Measurements from ENCODE around the gene MTHFSD.

The MTHFSD gene

GRCh38 chr16:86517652-86518258, 37.3 kb downstream of the MTHFSD start:
- no peak overlapping the region for H3K4me3 ChIP-seq (ENCODE audit: control insufficient read depth, low read depth, low read length)
- peak; percentile 85 for TF ChIP-seq CTCF (conservative IDR thresholded peaks at IDR 0.05; ENCODE audit: control insufficient read depth, insufficient read depth, low read depth, low read length)
- peak; percentile 64 for DNase-seq (ENCODE audit: low read depth)

- H3K4me3 ChIP-seq (ENCODE audit: control insufficient read depth, low read depth, low read length) = no peak overlapping the region
- no peak for TF ChIP-seq CTCF (conservative IDR thresholded peaks at IDR 0.05; ENCODE audit: control insufficient read depth, insufficient read depth, low read depth, low read length)
- no peak for DNase-seq (ENCODE audit: low read depth)
These were observed 38.0 kb downstream of the MTHFSD start for GRCh38 chr16:86517033-86517432.

GRCh38 chr16:86516623-86517003, 38.4 kb downstream of the MTHFSD start:
- DNase-seq (ENCODE audit: low read depth) = no peak
- no peak for TF ChIP-seq CTCF (conservative IDR thresholded peaks at IDR 0.05; ENCODE audit: control insufficient read depth, insufficient read depth, low read depth, low read length)
- H3K4me3 ChIP-seq (ENCODE audit: control insufficient read depth, low read depth, low read length) = no peak overlapping the region

DNA sequence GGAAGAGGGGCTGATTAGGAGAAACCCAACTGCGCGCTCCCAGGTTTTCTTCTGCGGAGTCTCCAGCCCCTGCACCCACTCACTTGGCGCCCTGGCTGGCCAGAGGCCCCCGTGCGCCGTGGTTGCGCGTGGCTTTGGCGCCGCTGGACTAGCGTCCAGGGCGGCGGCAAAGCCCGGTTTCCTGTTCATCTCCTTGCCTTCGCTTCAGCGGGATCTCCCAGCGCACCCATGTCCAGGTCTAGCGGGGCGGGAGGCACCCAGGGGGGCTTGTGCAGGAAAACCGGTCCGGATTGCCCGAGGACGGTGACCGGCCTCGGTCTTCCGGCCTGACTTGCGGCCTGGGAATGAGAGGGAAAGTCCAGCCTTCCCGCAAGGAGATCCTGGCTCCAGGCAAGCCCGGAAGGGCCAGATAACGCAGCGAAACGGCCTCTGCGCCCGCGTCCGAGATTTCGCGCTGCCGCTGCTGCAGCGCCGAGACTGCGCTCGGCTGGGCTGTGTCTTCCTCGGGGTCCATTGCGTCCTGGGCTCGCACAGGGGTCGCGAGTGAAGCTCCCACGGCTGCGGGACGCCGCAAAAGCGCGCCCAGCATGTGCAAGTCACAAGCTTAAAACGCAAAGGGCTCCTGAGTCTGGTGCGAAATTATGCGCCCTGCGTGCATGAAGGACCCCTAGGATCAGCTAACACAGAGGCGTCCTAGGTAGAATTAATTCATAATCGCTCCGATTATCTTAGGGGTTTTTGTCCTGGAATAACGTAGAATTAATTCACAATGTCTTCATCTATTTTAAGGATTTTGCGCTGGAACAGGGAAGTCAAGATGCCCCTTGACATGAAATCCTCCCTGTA, 39.0 kb downstream of the MTHFSD start:
- peak; percentile 37 for DNase-seq (ENCODE audit: low read depth)
- peak overlapping the region; percentile 7 for H3K4me3 ChIP-seq (ENCODE audit: control insufficient read depth, low read depth, low read length)

GRCh38 chr16:86515413-86515776, 39.6 kb downstream of the MTHFSD start:
- no peak for TF ChIP-seq CTCF (conservative IDR thresholded peaks at IDR 0.05; ENCODE audit: control insufficient read depth, insufficient read depth, low read depth, low read length)
- DNase-seq (ENCODE audit: low read depth) = no peak
- H3K4me3 ChIP-seq (ENCODE audit: control insufficient read depth, low read depth, low read length) = peak overlapping the region; percentile 7

More for the DNA sequence above, 39.0 kb downstream of the MTHFSD start:
- no peak for TF ChIP-seq CTCF (conservative IDR thresholded peaks at IDR 0.05; ENCODE audit: control insufficient read depth, insufficient read depth, low read depth, low read length)

GRCh38 chr16:86514481-86515376, 40.3 kb downstream of the MTHFSD start:
- no peak for TF ChIP-seq CTCF (conservative IDR thresholded peaks at IDR 0.05; ENCODE audit: control insufficient read depth, insufficient read depth, low read depth, low read length)
- no peak overlapping the region for H3K4me3 ChIP-seq (ENCODE audit: control insufficient read depth, low read depth, low read length)
- DNase-seq (ENCODE audit: low read depth) = no peak

All from fibroblast of mammary gland (primary cell).